Measurements from ENCODE around the gene CHCHD6. TPM values are rescaled to one million over a fixed set of nuclear protein-coding genes. Genes with fewer than 3 reads are reported as not detected.

Gene CHCHD6
- total and polyA plus RNA-seq, 4 donors, result 2.0 to 5.1 (median 3.9) TPM

GRCh38 chr3:126897943-126898342 is 193.9 kb downstream of the CHCHD6 start:
- no peaks in the 10 kb centered on the region for H3K36me3 ChIP-seq (ENCODE audit: control insufficient read depth in 4 of 4, insufficient read depth in 3 of 4, low read depth in 1 of 4, low read length in 3 of 4)
- no peak for DNase-seq (ENCODE audit: low spot score)

More at GRCh38 chr3:126897943-126898342, 193.9 kb downstream of the CHCHD6 start:
- Histone ChIP-seq H3K4me1 (ENCODE audit: control insufficient read depth in 4 of 4, insufficient read depth in 4 of 4, low read length in 3 of 4) (no peaks in the 10 kb centered on the region), H3K4me3 (ENCODE audit: low read depth in 1 of 3, low read length in 3 of 3) (no peak overlapping the region), H3K9me3 (ENCODE audit: control insufficient read depth in 4 of 4, low read length in 3 of 4) (no peaks in the 10 kb centered on the region), H3K27me3 (ENCODE audit: control insufficient read depth in 4 of 4, insufficient read depth in 4 of 4, low read length in 3 of 4) (no peaks in the 10 kb centered on the region), H3K9ac (ENCODE audit: low read depth in 1 of 2, low read length in 2 of 2) (no peak overlapping the region), H3K27ac (ENCODE audit: low read depth in 1 of 2, low read length in 2 of 2) (no peak overlapping the region)
- 95% methylated on average over 7 of the region's 7 CpGs for WGBS
- no peak for TF ChIP-seq HNF4G (IDR thresholded peaks at IDR 0.05)
- TF ChIP-seq CTCF (IDR thresholded peaks at IDR 0.05; ENCODE audit: low read depth, low read length, missing input control), result no peak
- TF ChIP-seq RXRA (IDR thresholded peaks at IDR 0.05), result no peak
- no peak for TF ChIP-seq ATF3 (IDR thresholded peaks at IDR 0.05)
- no peak for TF ChIP-seq FOXA2 (IDR thresholded peaks at IDR 0.05)
- TF ChIP-seq TAF1 (conservative IDR thresholded peaks at IDR 0.05), result no peak
- no peak for TF ChIP-seq NR2F2 (IDR thresholded peaks at IDR 0.05)
- TF ChIP-seq MAX (IDR thresholded peaks at IDR 0.05), result no peak
- no peak for TF ChIP-seq EGR1 (IDR thresholded peaks at IDR 0.05; ENCODE audit: low read depth in 2 of 2)
- no peak for TF ChIP-seq YY1 (IDR thresholded peaks at IDR 0.05)
- no peak for TF ChIP-seq FOXA1 (IDR thresholded peaks at IDR 0.05)
- TF ChIP-seq JUND (IDR thresholded peaks at IDR 0.05), result no peak
- TF ChIP-seq RAD21 (IDR thresholded peaks at IDR 0.05), result no peak
- no peak for TF ChIP-seq SP1 (IDR thresholded peaks at IDR 0.05)
- TF ChIP-seq REST (IDR thresholded peaks at IDR 0.05), result no peak
- TF ChIP-seq HNF4A (conservative IDR thresholded peaks at IDR 0.05), result no peak
- TF ChIP-seq GABPA (IDR thresholded peaks at IDR 0.05 in 1 of 2, conservative IDR thresholded peaks at IDR 0.05 in 1 of 2), result no peak
- TF ChIP-seq ZBTB33 (IDR thresholded peaks at IDR 0.05), result no peak

Data from liver (tissue), 9 donors.